Glutamatergic neuron (in vitro differentiated cells): ENCODE measurements around the gene C11orf58. TPM values are rescaled to one million over a fixed set of nuclear protein-coding genes. Genes with fewer than 3 reads are reported as not detected.

Experiments
- DNase-seq: peaks from one replicate; pipeline ENCODE4 v3.0.0; 2022
- H3K27ac Mint-ChIP-seq: one replicate; pipeline ENCODE4 v1.8.0; 2020; ENCODE audit warnings: mild to moderate bottlenecking, mixed read lengths, inconsistent platforms; ENCODE audit not compliant: unreplicated experiment
- H3K27me3 Mint-ChIP-seq: one replicate; pipeline ENCODE4 v1.8.0; 2020; ENCODE audit warnings: mild to moderate bottlenecking, moderate library complexity, mixed read lengths, inconsistent platforms; ENCODE audit not compliant: unreplicated experiment
- H3K36me3 Mint-ChIP-seq: one replicate; pipeline ENCODE4 v1.8.0; 2020; ENCODE audit warnings: mild to moderate bottlenecking, mixed read lengths, inconsistent platforms; ENCODE audit not compliant: unreplicated experiment
- H3K4me1 Mint-ChIP-seq: one replicate; pipeline ENCODE4 v1.8.0; 2020; ENCODE audit warnings: mild to moderate bottlenecking, low read depth, mixed read lengths, inconsistent platforms; ENCODE audit not compliant: unreplicated experiment
- H3K4me3 Mint-ChIP-seq: one replicate; pipeline ENCODE4 v1.8.0; 2020; ENCODE audit warnings: mild to moderate bottlenecking, mixed read lengths, inconsistent platforms; ENCODE audit not compliant: unreplicated experiment
- H3K9me3 Mint-ChIP-seq: one replicate; pipeline ENCODE4 v1.8.0; 2020; ENCODE audit warnings: mild to moderate bottlenecking, moderate library complexity, mixed read lengths, inconsistent platforms; ENCODE audit not compliant: unreplicated experiment
- CTCF ChIP-seq: fragments of 200-600 bp; sonication (generic); IDR thresholded peaks from one replicate; pipeline ENCODE4 v1.5.0; 2021; ENCODE audit not compliant: partially characterized antibody, unreplicated experiment
- total RNA-seq: library from RNA; stranded (reverse); fragmentation: NEBNext Ultra II Directional; extraction: Animal tissue kit (Norgen Biotek cat#: 25700); gene quantifications from one replicate; pipeline ENCODE4 v1.2.1, GENCODE V29; 2021; ENCODE audit not compliant: unreplicated experiment

C11orf58 gene
- total RNA-seq, 1 donor from 2014 or later, result 169 TPM

- Mint-ChIP-seq H3K27me3 (no peaks in the 10 kb centered on the region), H3K27ac (peak overlapping the region; percentile 23), H3K4me1 (peaks cover 2% of the 10 kb centered on the region), H3K4me3 (no peak overlapping the region), H3K9me3 (no peaks in the 10 kb centered on the region), H3K36me3 (peaks cover 10% of the 10 kb centered on the region)
- DNase-seq, result no peak
- TF ChIP-seq CTCF, result no peak
These were observed 12.0 kb downstream of the C11orf58 start for GRCh38 chr11:16750417-16750816.

- H3K4me3 Mint-ChIP-seq, result no peak overlapping the region
- no peaks in the 10 kb centered on the region for H3K4me1 Mint-ChIP-seq
- TF ChIP-seq CTCF, result no peak
- DNase-seq, result no peak
- H3K9me3 Mint-ChIP-seq, result no peaks in the 10 kb centered on the region
- H3K36me3 Mint-ChIP-seq, result no peaks in the 10 kb centered on the region
- H3K27me3 Mint-ChIP-seq, result peaks cover 3% of the 10 kb centered on the region
- H3K27ac Mint-ChIP-seq, result no peak overlapping the region
These were observed 20.1 kb downstream of the C11orf58 start for GRCh38 chr11:16758382-16759024.

GRCh38 chr11:16759857-16760508 is 21.5 kb downstream of the C11orf58 start:
- H3K9me3 Mint-ChIP-seq, result no peaks in the 10 kb centered on the region
- H3K36me3 Mint-ChIP-seq, result no peaks in the 10 kb centered on the region
- no peak for DNase-seq
- no peak overlapping the region for H3K27ac Mint-ChIP-seq
- H3K4me3 Mint-ChIP-seq, result no peak overlapping the region
- H3K4me1 Mint-ChIP-seq, result no peaks in the 10 kb centered on the region
- H3K27me3 Mint-ChIP-seq, result peaks cover 3% of the 10 kb centered on the region
- TF ChIP-seq CTCF, result no peak

- no peak for DNase-seq
- no peaks in the 10 kb centered on the region for H3K36me3 Mint-ChIP-seq
- peaks cover 3% of the 10 kb centered on the region for H3K27me3 Mint-ChIP-seq
- no peak overlapping the region for H3K4me3 Mint-ChIP-seq
- no peak for TF ChIP-seq CTCF
- no peaks in the 10 kb centered on the region for H3K4me1 Mint-ChIP-seq
- no peaks in the 10 kb centered on the region for H3K9me3 Mint-ChIP-seq
- no peak overlapping the region for H3K27ac Mint-ChIP-seq
These were observed 25.3 kb downstream of the C11orf58 start for GRCh38 chr11:16763746-16764145.

- H3K27me3 Mint-ChIP-seq, result peaks cover 2% of the 10 kb centered on the region
- DNase-seq, result no peak
- H3K36me3 Mint-ChIP-seq, result no peaks in the 10 kb centered on the region
- TF ChIP-seq CTCF, result no peak
- H3K9me3 Mint-ChIP-seq, result no peaks in the 10 kb centered on the region
- no peak overlapping the region for H3K4me3 Mint-ChIP-seq
- no peak overlapping the region for H3K27ac Mint-ChIP-seq
- no peaks in the 10 kb centered on the region for H3K4me1 Mint-ChIP-seq
These were observed 26.4 kb downstream of the C11orf58 start for GRCh38 chr11:16764888-16765287.
